Neural cell (in vitro differentiated cells): ENCODE results near the gene ZNF195.

Experiments
- CTCF ChIP-seq: fragments of 450-650 bp; IDR thresholded peaks from 2 replicates; pipeline ENCODE4 v1.5.1; 2014; ENCODE audit warnings: antibody characterized with exemption, mild to moderate bottlenecking, moderate library complexity; ENCODE audit not compliant: poor library complexity, severe bottlenecking
- EZH2 ChIP-seq: fragments of 200-600, 300-800 bp; shearing (Covaris generic), sonication (generic); IDR thresholded peaks from 2 replicates; pipeline ENCODE4 v1.6.1; 2014; ENCODE audit warnings: antibody characterized with exemption, low read length, borderline replicate concordance, mild to moderate bottlenecking; ENCODE audit not compliant: insufficient read depth, poor library complexity, severe bottlenecking
- POLR2AphosphoS5 ChIP-seq: IDR thresholded peaks from 2 replicates; pipeline ENCODE4 v1.6.1; 2012
- TAF1 ChIP-seq: IDR thresholded peaks from 2 replicates; pipeline ENCODE4 v1.6.1; 2012; ENCODE audit warnings: low read depth

- TF ChIP-seq CTCF = no peak
- TF ChIP-seq EZH2 = no peak
- TF ChIP-seq TAF1 = no peak
- no peak for TF ChIP-seq POLR2AphosphoS5
These were observed 3.8 kb upstream of the ZNF195 start for GRCh38 chr11:3382613-3383285.
